HG03521 (cell line): Measurements from ENCODE around the gene ASCC2.
"Not testable (repeated sequence)": the region's sequence is repeated elsewhere in the genome, so short reads cannot be mapped to it uniquely, and the experiment has no call there.

Source experiments
- ATAC-seq: cut with Tn5 transposase; IDR thresholded peaks from one replicate; pipeline ENCODE4 v1.9.1; 2021; ENCODE audit warnings: mild to moderate bottlenecking, moderate library complexity; ENCODE audit not compliant: unreplicated experiment

The ASCC2 gene, protein sequence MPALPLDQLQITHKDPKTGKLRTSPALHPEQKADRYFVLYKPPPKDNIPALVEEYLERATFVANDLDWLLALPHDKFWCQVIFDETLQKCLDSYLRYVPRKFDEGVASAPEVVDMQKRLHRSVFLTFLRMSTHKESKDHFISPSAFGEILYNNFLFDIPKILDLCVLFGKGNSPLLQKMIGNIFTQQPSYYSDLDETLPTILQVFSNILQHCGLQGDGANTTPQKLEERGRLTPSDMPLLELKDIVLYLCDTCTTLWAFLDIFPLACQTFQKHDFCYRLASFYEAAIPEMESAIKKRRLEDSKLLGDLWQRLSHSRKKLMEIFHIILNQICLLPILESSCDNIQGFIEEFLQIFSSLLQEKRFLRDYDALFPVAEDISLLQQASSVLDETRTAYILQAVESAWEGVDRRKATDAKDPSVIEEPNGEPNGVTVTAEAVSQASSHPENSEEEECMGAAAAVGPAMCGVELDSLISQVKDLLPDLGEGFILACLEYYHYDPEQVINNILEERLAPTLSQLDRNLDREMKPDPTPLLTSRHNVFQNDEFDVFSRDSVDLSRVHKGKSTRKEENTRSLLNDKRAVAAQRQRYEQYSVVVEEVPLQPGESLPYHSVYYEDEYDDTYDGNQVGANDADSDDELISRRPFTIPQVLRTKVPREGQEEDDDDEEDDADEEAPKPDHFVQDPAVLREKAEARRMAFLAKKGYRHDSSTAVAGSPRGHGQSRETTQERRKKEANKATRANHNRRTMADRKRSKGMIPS

DNA sequence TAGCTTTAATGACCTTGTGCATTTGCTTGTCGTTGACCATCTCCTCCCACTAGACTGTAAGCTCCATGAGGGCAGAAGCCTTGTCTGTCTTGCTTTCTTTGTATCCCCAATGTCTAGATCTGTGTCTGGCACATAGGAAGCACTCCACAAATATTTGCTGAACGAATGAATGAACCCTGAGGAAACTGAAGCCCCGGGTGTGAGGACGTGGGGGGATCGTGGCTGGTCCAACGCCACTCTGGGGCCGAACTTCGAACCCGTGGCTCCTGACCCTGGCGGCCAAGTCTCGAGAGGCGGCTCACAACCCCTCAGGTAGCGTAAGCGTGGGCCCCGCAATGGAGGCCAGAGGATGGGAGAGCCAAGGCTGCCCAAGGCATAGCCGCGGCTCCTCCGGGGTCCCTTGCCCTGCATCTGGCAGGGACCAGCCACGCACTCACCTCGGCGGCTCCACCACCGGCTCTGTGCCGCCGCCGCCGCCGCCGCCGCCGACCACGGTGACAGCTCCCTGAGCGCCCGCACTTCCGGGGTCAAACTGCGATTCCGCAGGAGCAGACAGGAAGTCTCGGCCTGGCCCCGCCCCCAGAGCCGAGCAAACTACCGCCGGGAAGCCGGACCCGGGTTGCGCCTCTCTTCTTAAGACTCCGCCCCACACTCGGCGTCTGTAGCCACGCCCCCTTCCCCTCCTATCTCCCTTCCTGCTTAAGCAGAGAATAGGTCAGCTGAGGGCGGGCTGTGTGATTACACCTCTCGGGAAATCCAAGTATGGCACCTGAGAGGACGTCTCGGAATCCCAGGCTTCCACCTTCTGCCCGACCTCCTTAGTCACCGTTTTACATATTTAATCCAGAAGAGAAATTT, at the start of gene ASCC2:
Gene ASCC2, minus strand, starts transcription at position 534 of the 858 bp plus-strand sequence. CDS start 5,949 bp downstream, outside the sequence.
- ATAC-seq = peak; percentile 92

DNA sequence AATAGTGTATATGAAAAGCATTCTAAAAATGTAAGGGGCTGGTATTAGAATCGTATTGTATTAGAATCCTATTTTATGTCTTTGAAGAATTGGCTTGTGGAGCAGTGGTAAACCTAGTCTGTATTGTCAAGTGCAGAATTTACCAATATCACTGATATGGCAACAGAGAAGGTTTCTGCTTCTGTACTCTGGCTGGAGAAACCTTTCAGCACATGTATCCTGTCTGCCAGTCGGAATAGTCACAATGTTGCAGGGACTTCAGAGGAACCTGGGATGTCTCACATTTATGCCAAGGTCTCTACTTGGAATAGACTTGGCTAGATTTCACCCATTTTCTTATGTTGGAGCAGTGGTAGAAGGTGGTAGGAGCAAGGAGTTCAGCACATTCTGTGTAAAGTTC, 49.3 kb upstream of the ASCC2 start:
- ATAC-seq = no peak

DNA sequence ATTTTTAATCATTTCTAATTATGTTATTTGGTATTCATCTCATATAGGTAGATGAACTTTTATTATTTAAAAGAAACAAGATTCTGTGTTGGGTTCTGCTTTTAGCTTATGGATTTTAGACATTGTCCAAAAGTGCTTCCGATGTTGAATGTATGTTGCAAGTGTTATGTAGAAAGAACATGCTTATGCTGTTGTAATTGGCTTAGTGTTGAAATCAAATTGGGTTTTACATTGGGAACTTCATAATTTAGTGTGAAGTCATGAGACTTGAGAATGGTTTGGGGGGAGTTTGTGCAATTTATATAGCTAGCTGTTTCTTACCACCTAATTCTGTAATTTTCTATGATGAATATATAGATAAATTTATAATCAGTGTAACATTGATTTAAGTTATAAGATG, 48.5 kb upstream of the ASCC2 start:
- ATAC-seq = no peak

DNA sequence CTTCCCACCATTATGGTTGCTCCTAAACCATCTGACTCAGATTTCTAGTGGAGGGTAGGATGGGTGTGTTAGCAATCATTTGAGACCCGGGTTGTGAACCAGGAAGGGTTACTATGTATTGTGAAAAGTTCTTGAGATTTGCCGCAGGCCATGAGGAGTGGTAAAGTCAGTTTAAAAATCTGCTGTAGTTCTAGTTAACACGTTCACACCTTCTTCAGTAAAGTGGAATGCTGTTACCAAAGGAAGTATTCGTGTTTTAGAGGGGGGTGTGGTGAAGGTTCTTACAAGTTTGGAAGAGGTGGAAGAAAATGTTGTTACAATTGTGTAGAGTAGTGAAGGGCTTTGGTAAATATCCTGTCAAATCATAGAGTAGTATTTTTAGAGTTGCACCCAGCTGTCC, 47.5 kb upstream of the ASCC2 start:
- ATAC-seq = no peak

DNA sequence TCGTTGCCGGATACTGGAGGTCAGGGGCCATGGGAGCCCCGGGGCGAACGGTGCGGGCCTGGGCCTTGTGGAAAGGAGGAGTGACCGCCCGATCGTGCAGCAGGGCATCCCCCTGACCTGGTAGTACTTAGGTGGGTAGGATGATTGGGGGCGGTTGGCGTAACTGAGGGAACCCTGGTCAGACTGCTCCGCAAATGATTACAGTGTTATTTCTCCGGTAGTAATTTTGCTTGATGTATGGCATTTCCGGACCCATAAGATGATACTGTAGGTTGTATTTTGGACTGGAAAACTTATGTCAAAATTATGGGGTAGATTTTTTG, 45.7 kb upstream of the ASCC2 start:
- no peak for ATAC-seq

DNA sequence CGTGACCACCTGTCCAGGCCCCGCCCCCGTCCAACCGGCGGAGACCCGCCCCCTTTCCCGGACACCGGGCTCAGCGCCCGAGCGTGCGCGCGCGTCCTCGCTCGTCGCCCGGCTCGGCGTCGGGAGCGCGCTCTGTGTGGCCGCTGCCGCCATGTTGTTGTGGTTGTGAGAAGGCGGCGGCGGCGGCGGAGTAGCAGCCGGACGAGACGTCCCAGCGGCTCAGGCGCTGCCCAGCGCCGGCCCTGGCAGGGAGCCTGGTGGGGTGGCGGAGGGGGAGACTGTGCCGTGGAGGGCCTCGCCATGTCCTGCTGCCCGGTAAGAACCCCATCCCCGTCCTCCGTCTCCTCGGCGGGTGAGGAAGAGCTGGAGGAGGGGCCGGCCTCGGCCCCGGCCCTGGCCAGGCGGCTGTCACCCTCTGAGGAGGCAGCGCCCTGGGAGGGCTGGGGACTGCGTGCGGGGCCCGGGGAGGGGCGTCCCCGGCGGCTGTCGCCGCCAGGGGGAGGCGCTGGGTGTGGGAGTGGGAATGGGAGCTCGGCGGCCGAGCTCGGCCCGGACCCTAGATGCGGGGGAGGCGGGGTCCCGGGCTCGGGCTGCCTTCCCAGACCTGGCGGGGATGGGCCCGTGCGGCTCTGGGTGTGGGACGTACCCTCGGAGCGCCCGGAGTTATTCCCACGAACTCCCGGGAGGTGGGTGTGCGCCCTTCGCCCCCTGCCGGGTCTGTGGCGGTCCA, 45.1 kb upstream of the ASCC2 start, which contains the start of gene MTMR3:
Gene MTMR3, plus strand, starts transcription at position 130 of the 730 bp plus-strand sequence. CDS start 87,886 bp downstream, outside the sequence.
- peak; percentile 66 for ATAC-seq

DNA sequence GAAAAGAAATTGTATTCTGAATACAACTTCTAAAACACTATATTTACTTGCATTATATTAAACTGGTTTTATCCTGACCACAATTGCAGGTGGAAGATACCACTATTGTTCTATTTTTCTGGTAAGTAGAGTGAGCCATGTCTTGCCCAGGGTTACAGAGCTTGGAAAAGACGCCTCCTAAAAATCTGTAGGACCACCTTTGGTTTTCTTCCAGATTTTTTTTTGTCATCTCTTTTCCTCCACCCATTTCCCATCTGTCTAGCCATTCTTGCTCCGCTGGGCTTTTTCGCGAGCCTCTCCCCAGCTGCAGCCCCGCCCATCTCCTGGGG, 44.6 kb upstream of the ASCC2 start:
- no peak for ATAC-seq

DNA sequence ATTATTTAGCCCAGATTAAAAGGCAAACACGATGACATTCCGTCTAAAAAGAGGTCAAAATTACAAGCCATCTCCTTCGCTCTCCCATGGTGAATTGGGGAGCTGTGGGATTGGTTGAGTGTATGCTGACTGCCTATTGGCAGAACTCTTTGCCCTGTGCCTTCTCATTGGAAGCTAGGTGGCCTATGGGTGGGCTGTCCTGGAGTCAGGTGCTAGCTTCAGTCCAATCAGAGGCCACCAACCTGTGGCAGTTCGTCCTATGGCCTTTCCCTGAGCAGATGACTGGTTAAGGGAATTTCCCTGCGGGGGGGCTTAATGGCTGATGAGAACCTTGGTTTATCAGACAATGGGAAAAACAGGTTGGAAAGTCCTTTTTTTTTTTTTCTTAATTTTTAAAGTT, 41.7 kb upstream of the ASCC2 start:
- ATAC-seq = no peak

DNA sequence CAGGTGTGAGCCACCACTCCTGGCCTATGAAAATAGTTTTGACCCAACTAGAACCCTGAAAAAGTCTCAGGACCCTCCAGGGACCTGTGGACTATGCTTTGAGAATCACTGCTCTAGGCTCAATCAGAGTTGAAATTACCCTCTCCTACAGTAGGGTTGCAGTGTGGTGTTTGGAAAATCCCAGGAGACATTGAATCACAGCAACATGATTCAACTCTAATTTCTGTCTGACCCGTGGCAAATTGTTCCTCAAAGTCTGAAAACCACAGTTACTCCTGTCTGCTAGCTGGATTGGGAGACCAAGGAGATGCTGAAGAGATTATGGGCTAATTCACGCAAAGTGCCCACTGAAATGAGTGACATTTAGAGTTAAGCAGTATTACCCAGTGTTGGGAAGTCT, 39.5 kb upstream of the ASCC2 start:
- no peak for ATAC-seq

DNA sequence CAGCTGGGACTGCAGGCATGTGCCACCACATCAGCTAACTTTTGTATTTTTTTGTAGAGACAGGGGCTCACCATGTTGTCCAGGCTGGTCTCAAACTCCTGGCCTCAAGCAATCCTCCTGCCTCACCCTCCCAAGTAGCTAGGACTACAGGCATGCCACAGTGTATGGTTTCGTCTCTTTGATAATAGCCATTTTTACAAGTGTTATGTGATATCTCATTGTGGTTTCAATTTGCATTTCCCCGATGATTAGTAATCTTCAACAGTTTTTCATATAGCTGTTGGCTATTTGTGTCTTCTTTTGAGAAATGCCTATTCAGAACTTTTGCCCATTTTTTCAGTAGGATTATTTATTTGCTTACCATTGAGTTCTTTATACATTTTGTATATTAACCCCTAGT, 35.9 kb upstream of the ASCC2 start:
- no peak for ATAC-seq

DNA sequence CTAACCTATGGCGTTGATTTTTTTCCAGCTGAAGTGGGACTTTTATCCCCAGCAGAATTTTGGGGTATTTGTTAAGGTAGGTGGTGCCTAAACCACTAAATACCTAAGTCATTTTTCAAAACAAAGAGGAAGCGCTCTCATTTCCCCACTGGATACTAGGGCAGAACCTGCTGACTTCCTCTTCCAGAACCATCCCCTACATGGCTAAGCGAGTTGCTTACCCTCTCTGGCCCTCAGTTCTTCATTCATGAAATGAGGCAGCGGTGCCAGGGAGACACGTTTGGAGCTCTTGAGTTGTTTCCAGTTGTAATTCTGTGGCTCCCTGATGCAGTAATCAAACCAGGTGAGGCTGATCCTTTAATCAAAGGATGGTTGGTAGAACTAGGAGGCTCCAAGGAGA, 34.9 kb upstream of the ASCC2 start:
- no peak for ATAC-seq

DNA sequence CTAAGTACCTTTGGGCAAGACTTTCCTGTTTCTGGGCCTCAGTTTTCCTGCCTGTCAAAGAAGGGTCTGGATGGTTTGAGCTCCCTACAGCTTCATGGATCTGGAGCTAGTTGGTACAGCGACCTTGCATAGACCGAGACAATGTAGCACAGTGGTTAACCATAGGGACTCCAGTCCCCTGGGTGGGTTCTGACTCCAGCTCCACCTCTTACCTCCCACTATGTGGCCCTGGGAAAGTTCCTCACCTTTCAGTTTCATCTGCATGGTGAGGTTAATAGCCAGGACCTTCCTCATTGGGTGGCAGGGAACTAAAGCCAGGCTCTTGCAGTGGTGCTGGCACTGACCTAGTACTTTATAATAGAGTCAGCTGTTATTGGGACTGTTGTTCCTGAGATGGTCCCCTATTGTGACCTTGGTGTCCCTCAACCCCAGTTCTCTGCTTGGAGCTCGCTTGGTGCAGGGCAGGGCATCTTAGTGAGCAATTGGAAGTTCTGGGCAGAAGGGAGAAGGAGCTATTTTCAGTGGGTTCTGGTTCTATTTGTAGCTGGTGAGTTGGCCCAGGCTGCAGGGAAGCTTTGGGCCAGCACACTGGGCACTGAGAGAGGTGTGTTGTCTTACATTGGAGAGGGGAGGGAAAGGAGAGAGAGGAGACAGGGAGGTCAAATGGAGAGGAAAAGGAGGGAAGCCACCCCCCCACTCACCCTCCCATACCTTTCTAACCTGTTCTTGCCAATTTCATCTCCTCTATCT, 34.2 kb upstream of the ASCC2 start:
- no peak for ATAC-seq

DNA sequence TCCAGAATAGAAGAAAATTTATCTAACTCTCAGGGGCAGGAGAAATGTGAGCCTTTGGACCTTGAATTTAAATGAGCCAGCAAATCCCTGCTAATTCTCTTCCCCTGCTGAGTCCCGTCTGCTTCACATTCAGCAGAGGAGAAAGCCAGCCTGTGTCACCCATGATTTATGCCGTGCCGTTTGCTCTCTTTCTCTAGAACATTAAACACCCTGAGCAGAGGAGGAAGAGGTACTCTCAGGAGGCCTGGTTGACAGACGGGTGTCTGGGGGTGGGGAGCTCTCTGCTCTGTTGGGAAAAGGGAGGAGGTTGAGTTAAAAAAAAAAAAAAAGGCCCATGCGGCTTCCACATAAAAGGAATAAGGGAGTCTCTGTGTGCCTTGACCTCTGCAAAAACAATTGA, 33.6 kb upstream of the ASCC2 start:
- ATAC-seq = no peak

DNA sequence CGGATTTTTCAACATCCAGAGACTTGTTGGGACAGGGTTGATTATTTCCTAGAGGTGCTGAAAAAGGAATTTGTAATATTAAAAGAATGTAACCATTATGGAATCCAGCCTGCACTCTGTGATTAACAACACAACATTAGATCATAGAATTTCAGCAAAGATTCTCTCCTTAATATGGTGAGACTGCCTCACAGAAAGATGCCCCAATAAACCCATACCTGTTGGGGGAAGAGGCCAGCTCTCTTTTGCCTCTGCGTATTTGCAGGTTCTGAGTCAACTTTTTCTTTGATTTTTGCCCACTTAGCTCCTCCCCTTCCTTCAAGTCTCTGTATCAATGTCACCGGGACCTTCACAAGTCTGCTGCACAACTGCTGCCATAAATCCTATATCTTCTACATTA, 32.5 kb upstream of the ASCC2 start:
- ATAC-seq = no peak

DNA sequence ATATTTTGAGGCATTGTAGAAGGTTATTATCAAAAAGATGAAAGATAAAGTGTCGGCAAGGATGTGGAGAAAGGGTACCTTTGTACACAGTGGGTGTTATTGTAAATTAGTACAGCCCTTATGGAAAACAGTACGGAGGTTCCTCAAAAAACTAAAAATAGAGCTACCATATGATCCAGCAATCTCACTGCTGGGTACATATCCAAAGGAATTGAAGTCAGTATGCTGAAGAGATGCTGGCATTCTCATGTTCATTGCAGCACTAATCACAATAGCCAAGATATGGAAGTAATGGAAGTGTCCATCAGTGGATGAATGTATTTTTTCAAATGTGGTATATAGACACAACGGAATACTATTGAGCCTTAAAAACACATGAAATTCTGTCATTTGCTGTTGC, 29.8 kb upstream of the ASCC2 start:
- ATAC-seq = no peak

DNA sequence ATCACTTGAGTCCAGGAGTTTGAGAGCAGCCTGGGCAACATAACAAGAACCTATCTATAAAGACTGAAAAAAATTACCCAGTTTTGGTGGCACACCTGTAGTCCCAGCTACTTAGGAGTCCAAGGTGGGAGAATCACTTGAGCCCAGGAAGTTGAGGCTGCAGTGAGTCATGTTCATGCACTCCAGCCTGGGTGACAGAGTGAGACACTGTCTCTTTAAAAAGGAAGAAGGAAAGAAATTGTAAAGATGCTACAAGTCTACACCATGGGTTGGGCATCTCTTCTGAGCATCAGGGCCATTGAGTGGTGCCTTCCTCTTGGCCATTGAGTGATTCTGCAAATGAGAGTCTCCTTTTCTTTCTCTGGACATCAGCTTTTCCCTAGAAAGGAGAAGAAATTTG, 29.2 kb upstream of the ASCC2 start:
- no peak for ATAC-seq

DNA sequence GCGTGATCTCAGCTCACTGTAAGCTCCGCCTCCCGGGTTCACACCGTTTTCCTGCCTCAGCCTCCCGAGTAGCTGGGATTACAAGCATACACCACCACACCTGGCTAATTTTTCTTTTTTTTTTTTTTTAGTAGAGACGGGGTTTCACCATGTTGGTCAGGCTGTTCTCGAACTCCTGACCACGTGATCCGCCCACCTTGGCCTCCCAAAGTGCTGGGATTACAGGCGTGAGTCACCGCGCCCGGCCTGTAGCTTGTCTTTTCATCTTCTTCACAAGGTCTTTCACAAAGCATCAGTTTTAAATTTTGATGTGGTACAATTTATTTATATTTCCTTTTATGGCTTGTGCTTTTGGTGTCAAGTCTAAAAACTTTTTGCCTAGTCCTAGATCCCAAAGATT, 27.5 kb upstream of the ASCC2 start:
- not testable (repeated sequence) for ATAC-seq

DNA sequence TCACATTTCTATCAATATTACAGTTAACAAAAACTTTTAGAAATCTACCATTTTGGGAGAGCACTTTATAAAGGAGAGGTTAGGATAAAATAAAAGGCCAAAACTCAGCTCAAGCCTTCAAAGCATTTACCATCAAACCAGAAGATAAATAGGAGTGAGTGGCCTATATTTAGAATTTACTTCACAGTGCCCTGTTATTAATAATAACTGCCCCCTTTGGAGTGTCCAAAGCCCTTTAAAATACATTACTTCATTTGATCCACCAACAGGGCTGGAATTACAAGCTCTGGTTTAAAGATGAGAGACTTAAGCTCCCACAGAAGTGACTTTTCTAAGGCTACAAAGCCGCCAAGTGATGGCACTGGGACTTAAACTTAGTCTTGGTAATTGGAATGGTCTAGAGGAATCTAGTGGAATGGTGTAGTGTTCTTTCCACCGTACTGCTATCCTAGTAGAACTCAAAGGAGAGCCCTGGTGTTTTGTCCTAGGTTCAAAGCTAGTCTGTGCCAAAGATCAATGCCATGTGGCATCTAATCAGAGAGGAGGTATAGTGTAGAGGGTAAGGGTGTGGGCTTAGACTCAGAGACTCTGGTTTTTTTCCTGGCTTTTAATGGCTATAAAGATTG, 23.7 kb upstream of the ASCC2 start:
- no peak for ATAC-seq

DNA sequence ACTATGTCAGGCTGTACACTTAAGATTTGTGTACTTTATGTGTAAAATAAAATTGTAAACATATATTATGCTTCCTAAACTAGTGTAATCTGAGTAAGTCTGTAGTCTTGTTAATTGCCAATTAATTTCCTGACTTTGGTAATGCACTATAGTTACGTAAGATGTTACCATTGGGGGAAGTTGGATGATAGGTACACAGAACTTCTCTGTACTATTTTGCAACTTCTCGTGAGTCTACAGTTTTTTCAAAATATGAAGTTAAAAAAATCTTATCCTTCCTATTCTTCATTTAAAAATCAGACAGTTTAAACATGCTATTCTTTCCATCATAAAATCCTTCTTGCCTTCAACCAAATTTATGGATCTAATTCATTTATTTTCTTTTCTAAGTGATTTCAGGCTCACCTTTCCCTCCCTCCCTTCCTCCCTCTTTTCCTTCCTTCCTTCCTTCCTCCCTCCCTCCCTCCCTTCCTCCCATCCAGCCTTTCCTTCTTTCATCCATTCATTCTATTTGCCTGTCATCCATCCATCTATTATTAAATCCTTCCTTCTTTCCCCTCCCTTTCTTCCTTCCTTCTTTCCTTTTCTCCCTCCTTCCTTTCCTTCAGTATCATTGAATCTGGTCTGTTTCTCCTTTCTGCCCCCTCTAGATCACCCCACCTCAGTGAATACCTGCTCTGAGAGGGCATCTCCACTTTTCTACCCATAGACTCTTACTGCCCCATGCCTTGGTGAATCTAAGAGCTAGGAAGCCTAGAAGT, 22.1 kb upstream of the ASCC2 start:
- no peak for ATAC-seq
